K562 (cell line): ENCODE results near the gene TRIM26. TPM values are rescaled to one million over a fixed set of nuclear protein-coding genes. Genes with fewer than 3 reads are reported as not detected.

Experiments used
- BRF1 ChIP-seq: IDR thresholded peaks from 3 replicates; pipeline ENCODE4 v1.6.1; 2011; ENCODE audit warnings: borderline replicate concordance, mild to moderate bottlenecking; ENCODE audit not compliant: insufficient read length; ENCODE audit errors: extremely low read depth
- CCNT2 ChIP-seq: IDR thresholded peaks from 2 replicates; pipeline ENCODE4 v1.6.1; 2011; ENCODE audit warnings: borderline replicate concordance, low read depth, mild to moderate bottlenecking, moderate library complexity, mixed read lengths, low read length; ENCODE audit not compliant: insufficient read length; ENCODE audit errors: extremely low read depth
- HDAC8 ChIP-seq: fragments of 450-650 bp; IDR thresholded peaks from 2 replicates; pipeline ENCODE4 v1.6.1; 2016; ENCODE audit warnings: mild to moderate bottlenecking, missing genetic modification characterization, moderate library complexity, missing compliant biosample characterization
- HOXB6 ChIP-seq: fragments of 250-450 bp; sonication (Bioruptor Pico); IDR thresholded peaks from 2 replicates; pipeline ENCODE4 v1.5.1; 2022; ENCODE audit warnings: mild to moderate bottlenecking, borderline replicate concordance
- MEF2D ChIP-seq: conservative IDR thresholded peaks from 2 replicates; pipeline ENCODE4 v1.6.1; 2016; ENCODE audit warnings: low read depth, missing genetic modification characterization, missing compliant biosample characterization
- POLR2AphosphoS2 ChIP-seq: IDR thresholded peaks from 2 replicates; pipeline ENCODE4 v1.6.1; 2012; ENCODE audit warnings: low read length, improper control_type of control experiment
- RB1 ChIP-seq: fragments of 450-650 bp; IDR thresholded peaks from 2 replicates; pipeline ENCODE4 v1.6.1; 2017; ENCODE audit warnings: low read depth, mild to moderate bottlenecking
- RBBP5 ChIP-seq: fragments of 200-600 bp; sonication (generic); IDR thresholded peaks from 2 replicates; pipeline ENCODE4 v1.6.1; 2012; ENCODE audit warnings: borderline replicate concordance, mild to moderate bottlenecking, low read length, control low read depth, inconsistent platforms; ENCODE audit not compliant: insufficient read depth, poor library complexity, severe bottlenecking
- RFX7 ChIP-seq: fragments of 250-450 bp; sonication (Bioruptor Pico); IDR thresholded peaks from 2 replicates; pipeline ENCODE4 v1.5.1; 2021; ENCODE audit warnings: mild to moderate bottlenecking
- SIN3A ChIP-seq, 2 experiments: fragments of 150-350 bp in 1 of 2; IDR thresholded peaks; 2 replicates each; pipeline ENCODE4 v1.6.1; 2011 to 2016; ENCODE audit warnings: borderline replicate concordance in 2 of 2, low read depth in 2 of 2, low read length in 2 of 2, mild to moderate bottlenecking in 2 of 2, moderate library complexity in 2 of 2; ENCODE audit not compliant: control insufficient read depth in 1 of 2
- ZNF12 ChIP-seq: sonication (generic); formaldehyde crosslinking; IDR thresholded peaks from 2 replicates; pipeline ENCODE4 v1.4.0; 2020; ENCODE audit warnings: mild to moderate bottlenecking, missing genetic modification reagents
- ZNF717 ChIP-seq: fragments of 250-450 bp; sonication (Bioruptor Pico); IDR thresholded peaks from 2 replicates; pipeline ENCODE4 v1.5.0; 2021
- polyA plus RNA-seq, 8 experiments: library from polyadenylated mRNA; depleted of rRNA in 4 of 8; stranded (reverse) in 5 of 8; unstranded in 3 of 8; fragments of >200 nt; fragmentation: Nextera tagmentation in 2 of 8; fragmentation: Illumina TruSeq in 1 of 8; extraction: Ambion mirVana in 2 of 8; extraction: Trizol in 1 of 8; gene quantifications; 2 replicates each; pipeline versions ENCODE4 v1.2.1 to v1.2.3, GENCODE V29; 2011 to 2014; ENCODE audit warnings: inconsistent platforms in 1 of 8, missing spikeins in 1 of 8
- total RNA-seq, 7 experiments: library from RNA; depleted of rRNA in 6 of 7; stranded (reverse); fragments of >200 nt in 6 of 7; fragmentation: Illumina TruSeq in 2 of 7; extraction: Trizol in 2 of 7; gene quantifications; 2 replicates each; pipeline versions ENCODE4 v1.2.1 to v1.2.3, GENCODE V29; 2011 to 2021; ENCODE audit warnings: low replicate concordance in 1 of 7
- TF ChIP-seq, protein P1 (sequence below): fragments of 450-650 bp; formaldehyde crosslinking; IDR thresholded peaks from 2 replicates; pipeline ENCODE4 v1.4.0; 2022; ENCODE audit warnings: missing genetic modification characterization
- TF ChIP-seq, protein P2 (sequence below): fragments of 450-650 bp; formaldehyde crosslinking; IDR thresholded peaks from 2 replicates; pipeline ENCODE4 v1.4.0; 2020; ENCODE audit warnings: mild to moderate bottlenecking, moderate library complexity
- TF ChIP-seq, protein P3 (sequence below): fragments of 250-450 bp; sonication (Bioruptor Pico); IDR thresholded peaks from 2 replicates; pipeline ENCODE4 v1.8.0; 2022; ENCODE audit warnings: inconsistent platforms, mild to moderate bottlenecking, moderate library complexity, borderline replicate concordance
- TF ChIP-seq, protein P4 (sequence below), 3 experiments: IDR thresholded peaks in 2 of 3; conservative IDR thresholded peaks in 1 of 3; 2 replicates each; pipeline ENCODE4 v1.5.1; 2011 to 2012; ENCODE audit warnings: low read length in 3 of 3, mild to moderate bottlenecking in 3 of 3, control low read depth in 2 of 3, improper control_type of control experiment in 1 of 3, inconsistent platforms in 1 of 3, low read depth in 1 of 3, mixed read lengths in 1 of 3, moderate library complexity in 1 of 3; ENCODE audit not compliant: insufficient read depth in 2 of 3
- TF ChIP-seq, protein P5 (sequence below): sonication (generic); formaldehyde crosslinking; IDR thresholded peaks from 2 replicates; pipeline ENCODE4 v1.5.0; 2020; ENCODE audit warnings: missing genetic modification reagents

The TRIM26 gene
- total and polyA plus RNA-seq, 9 of the 15 experiments (the other 6 are each of a cell fraction or from before 2014, with no cell fraction given), result 0.80 to 5.0 (median 2.8) TPM

DNA sequence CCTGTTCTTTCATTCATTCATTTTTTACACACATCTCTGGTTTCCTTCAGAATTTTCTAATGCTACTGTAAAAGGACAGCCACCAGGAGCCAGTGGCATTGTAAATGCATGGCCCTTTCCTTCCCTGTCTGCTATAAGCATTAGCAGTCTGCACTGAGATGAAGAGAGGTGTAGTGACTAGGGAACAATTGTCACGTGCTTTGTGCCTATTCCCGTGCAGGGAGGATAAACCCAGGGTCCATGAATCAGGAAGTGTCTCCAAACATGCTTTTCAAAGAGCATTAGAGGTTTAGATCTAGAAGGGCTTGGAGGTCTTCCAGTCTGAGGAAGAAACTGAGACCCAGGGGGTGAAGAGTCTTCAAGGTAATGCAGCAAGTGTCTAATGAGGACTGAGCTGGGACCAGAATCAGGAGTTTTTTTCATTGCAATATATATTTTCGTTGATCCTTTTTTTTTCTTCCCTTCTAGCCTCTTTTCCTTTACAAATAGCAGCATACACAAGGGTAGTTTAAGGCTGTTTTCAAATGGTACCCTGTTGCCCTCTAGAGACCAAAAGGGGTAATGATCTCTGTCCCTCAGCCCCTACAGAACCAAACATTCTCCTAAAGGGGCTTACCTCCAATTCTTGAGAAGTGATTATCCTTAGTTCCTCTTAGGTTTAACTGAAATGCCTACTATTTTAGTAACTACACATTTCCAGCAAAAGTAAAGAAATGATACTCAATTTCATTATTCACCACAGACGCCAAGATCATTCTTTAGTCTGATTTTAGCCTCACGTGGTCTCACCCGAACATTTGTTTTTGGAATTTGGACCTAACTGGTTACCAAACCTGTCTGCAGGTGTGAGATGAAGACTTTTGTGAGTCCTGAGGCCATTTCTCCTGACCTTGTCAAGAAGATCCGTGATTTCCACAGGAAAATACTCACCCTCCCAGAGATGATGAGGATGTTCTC lies 43.3 kb downstream of the TRIM26 start (continued):
- TF ChIP-seq, protein P1, sequence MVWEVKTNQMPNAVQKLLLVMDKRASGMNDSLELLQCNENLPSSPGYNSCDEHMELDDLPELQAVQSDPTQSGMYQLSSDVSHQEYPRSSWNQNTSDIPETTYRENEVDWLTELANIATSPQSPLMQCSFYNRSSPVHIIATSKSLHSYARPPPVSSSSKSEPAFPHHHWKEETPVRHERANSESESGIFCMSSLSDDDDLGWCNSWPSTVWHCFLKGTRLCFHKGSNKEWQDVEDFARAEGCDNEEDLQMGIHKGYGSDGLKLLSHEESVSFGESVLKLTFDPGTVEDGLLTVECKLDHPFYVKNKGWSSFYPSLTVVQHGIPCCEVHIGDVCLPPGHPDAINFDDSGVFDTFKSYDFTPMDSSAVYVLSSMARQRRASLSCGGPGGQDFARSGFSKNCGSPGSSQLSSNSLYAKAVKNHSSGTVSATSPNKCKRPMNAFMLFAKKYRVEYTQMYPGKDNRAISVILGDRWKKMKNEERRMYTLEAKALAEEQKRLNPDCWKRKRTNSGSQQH (CRISPR knock-in tag), result no peak
- no peak for TF ChIP-seq CCNT2
- no peak for TF ChIP-seq RFX7 (CRISPR knock-in tag)
- TF ChIP-seq HDAC8 (tag), result no peak
- TF ChIP-seq BRF1, result no peak
- no peak for TF ChIP-seq ZNF717 (CRISPR knock-in tag)
- TF ChIP-seq, protein P2, sequence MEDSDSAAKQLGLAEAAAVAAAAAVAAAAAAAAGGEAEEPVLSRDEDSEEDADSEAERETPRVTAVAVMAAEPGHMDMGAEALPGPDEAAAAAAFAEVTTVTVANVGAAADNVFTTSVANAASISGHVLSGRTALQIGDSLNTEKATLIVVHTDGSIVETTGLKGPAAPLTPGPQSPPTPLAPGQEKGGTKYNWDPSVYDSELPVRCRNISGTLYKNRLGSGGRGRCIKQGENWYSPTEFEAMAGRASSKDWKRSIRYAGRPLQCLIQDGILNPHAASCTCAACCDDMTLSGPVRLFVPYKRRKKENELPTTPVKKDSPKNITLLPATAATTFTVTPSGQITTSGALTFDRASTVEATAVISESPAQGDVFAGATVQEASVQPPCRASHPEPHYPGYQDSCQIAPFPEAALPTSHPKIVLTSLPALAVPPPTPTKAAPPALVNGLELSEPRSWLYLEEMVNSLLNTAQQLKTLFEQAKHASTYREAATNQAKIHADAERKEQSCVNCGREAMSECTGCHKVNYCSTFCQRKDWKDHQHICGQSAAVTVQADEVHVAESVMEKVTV, result peak; percentile 80
- TF ChIP-seq, protein P3, sequence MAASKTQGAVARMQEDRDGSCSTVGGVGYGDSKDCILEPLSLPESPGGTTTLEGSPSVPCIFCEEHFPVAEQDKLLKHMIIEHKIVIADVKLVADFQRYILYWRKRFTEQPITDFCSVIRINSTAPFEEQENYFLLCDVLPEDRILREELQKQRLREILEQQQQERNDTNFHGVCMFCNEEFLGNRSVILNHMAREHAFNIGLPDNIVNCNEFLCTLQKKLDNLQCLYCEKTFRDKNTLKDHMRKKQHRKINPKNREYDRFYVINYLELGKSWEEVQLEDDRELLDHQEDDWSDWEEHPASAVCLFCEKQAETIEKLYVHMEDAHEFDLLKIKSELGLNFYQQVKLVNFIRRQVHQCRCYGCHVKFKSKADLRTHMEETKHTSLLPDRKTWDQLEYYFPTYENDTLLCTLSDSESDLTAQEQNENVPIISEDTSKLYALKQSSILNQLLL (CRISPR knock-in tag), result no peak
- TF ChIP-seq POLR2AphosphoS2, result no peak
- TF ChIP-seq SIN3A (IDR thresholded peaks at IDR 0.05; ENCODE audit: borderline replicate concordance in 2 of 2, control insufficient read depth in 1 of 2, low read depth in 2 of 2, low read length in 2 of 2), result no peak
- 0 out of 2 replicates have a peak, but pooled peaks have one; percentile 40 for TF ChIP-seq RB1
- TF ChIP-seq HOXB6 (CRISPR knock-in tag), result no peak
- TF ChIP-seq MEF2D (tag), result no peak
- TF ChIP-seq ZNF12, result no peak
- TF ChIP-seq, protein P4, sequence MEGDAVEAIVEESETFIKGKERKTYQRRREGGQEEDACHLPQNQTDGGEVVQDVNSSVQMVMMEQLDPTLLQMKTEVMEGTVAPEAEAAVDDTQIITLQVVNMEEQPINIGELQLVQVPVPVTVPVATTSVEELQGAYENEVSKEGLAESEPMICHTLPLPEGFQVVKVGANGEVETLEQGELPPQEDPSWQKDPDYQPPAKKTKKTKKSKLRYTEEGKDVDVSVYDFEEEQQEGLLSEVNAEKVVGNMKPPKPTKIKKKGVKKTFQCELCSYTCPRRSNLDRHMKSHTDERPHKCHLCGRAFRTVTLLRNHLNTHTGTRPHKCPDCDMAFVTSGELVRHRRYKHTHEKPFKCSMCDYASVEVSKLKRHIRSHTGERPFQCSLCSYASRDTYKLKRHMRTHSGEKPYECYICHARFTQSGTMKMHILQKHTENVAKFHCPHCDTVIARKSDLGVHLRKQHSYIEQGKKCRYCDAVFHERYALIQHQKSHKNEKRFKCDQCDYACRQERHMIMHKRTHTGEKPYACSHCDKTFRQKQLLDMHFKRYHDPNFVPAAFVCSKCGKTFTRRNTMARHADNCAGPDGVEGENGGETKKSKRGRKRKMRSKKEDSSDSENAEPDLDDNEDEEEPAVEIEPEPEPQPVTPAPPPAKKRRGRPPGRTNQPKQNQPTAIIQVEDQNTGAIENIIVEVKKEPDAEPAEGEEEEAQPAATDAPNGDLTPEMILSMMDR (IDR thresholded peaks at IDR 0.05 in 2 of 3, conservative IDR thresholded peaks at IDR 0.05 in 1 of 3; ENCODE audit: insufficient read depth in 2 of 3, low read depth in 1 of 3, low read length in 3 of 3), result peak; percentile 73 to 94 (median 82)
- TF ChIP-seq RBBP5, result no peak
- TF ChIP-seq, protein P5, sequence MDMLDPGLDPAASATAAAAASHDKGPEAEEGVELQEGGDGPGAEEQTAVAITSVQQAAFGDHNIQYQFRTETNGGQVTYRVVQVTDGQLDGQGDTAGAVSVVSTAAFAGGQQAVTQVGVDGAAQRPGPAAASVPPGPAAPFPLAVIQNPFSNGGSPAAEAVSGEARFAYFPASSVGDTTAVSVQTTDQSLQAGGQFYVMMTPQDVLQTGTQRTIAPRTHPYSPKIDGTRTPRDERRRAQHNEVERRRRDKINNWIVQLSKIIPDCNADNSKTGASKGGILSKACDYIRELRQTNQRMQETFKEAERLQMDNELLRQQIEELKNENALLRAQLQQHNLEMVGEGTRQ (CRISPR knock-in tag), result 0 out of 2 replicates have a peak, but pooled peaks have one; percentile 5
